EL (cell line): ENCODE data around the gene VEGFA.

Source experiments
- DNase-seq: peaks from one replicate; pipeline ENCODE4 v3.0.0-alpha.2; 2016

VEGFA gene

DNA sequence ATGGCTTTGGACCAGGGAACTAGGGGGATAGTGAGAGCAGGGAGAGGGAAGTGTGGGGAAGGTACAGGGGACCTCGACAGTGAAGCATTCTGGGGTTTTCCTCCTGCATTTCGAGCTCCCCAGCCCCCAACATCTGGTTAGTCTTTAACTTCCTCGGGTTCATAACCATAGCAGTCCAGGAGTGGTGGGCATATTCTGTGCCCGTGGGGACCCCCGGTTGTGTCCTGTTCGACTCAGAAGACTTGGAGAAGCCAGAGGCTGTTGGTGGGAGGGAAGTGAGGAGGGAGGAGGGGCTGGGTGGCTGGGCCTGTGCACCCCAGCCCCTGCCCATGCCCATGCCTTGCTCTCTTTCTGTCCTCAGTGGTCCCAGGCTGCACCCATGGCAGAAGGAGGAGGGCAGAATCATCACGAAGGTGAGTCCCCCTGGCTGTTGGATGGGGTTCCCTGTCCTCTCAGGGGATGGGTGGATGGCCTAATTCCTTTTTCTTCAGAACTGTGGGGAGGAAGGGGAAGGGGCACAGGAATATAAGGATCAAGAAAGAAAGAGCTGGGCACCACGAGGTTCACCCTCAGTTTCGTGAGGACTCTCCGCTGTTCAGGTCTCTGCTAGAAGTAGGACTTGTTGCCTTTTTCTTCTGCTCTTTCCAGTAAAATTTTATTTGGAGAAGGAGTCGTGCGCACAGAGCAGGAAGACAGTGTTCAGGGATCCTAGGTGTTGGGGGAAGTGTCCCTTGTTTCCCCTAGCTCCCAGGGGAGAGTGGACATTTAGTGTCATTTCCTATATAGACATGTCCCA is 4.2 kb downstream of the VEGFA start:
- DNase-seq, result no peak

DNA sequence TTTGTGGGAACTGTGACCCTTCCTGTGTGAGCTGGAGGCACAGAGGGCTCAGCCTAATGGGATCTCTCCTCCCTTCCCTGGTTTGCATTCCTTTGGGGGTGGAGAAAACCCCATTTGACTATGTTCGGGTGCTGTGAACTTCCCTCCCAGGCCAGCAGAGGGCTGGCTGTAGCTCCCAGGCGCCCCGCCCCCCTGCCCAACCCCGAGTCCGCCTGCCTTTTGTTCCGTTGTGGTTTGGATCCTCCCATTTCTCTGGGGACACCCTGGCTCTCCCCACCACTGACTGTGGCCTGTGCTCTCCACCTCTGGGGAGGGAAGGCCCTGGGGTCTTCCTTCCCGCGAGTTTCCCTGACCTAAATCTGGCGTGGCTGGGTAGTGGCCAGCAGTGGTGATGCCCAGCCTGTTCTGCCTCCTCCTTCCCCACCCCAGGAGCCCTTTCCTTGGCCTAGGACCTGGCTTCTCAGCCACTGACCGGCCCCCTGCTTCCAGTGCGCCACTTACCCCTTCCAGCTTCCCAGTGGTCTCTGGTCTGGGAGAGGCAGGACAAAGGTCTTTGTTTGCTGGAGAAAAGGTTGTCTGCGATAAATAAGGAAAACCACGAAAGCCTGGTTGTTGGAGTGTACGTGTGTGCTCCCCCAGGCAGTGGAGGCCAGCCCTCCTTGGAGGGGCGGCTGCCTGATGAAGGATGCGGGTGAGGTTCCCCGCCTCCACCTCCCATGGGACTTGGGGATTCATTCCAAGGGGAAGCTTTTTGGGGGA is 4.9 kb downstream of the VEGFA start:
- DNase-seq, result peak; percentile 85

DNA sequence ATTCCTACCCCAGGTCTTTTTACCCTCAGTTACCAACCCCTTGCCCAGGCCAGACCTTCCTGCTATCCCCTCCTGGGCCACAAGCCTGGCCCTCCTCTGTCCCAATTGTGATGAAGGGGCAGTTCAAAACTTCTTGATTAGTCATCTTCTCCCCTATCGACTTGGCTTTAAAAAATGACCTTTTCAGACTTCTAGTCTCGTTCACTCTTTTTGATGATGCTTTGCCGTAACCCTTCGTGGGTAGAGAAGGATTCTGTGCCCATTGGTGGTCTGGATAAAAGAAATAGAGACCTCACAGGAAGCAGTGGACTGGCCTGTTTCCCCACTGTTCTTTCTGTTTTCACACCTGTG is 5.5 kb downstream of the VEGFA start:
- DNase-seq, result no peak

DNA sequence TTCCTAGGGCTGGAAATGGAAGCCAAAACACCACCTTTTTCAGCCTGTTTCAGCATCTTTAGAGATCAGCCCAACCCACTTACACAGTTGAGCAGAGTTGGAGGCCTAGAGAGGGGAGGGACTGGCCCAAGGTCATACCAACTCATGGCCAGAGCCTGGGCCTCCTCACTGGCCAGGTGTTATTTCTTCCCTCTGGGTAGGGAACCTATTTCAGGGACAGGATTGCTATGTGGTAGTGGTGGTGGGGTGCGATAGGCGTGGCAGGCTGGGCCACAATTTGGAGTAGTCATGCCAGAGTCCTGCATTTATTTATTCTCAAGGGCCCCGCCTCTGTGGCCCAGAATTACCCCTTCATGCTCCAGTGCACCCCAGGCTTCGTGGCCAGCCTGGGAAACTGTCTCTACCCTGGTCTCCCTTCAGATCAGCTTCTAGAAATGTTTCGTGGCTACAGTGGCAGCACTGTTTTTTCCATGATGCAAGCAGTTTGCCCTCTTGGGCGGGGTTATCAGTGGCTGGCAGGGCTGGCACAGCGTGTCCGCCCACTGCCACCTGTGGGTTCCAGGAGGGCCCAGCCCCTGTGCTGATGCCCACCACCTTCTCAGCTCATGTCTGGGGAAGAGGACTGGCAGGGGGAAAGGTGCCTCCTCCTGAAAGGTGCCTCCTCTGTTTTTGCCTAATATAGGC is 6.2 kb downstream of the VEGFA start:
- DNase-seq, result no peak

DNA sequence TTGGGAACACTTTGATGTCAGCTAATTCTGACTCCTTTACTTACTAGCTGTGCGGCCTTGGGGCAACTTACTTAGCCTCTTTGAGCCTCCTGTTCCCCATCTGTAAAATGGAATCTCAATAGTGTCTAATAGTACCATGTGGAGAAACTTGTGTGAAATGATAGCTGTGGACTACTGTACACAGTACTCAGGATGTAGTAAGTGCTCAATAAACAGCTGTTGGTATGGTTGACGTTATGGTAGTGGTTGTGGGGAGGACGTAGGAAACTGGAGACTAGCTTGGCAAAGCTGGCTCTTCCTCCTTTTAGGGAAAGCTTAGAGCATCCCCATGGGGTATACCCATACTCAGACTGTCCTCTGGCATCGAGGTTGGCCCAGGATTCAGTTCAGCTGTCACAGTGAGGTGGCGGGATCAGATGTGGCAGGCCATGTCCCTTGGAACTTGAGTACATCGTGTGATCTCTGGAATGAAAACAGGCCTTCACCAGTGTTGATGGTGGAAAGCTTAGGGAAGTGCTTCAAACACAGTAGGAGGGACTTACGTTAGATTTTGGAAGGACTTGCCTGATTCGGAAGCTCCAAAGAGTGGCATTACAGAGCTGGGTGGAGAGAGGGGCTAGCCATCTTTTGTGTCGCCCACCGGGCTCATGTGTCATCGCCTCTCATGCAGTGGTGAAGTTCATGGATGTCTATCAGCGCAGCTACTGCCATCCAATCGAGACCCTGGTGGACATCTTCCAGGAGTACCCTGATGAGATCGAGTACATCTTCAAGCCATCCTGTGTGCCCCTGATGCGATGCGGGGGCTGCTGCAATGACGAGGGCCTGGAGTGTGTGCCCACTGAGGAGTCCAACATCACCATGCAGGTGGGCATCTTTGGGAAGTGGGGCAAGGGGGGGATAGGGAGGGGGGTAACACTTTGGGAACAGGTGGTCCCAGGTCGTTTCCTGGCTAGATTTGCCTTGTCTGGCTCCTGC is 7.1 kb downstream of the VEGFA start:
- DNase-seq, result no peak

DNA sequence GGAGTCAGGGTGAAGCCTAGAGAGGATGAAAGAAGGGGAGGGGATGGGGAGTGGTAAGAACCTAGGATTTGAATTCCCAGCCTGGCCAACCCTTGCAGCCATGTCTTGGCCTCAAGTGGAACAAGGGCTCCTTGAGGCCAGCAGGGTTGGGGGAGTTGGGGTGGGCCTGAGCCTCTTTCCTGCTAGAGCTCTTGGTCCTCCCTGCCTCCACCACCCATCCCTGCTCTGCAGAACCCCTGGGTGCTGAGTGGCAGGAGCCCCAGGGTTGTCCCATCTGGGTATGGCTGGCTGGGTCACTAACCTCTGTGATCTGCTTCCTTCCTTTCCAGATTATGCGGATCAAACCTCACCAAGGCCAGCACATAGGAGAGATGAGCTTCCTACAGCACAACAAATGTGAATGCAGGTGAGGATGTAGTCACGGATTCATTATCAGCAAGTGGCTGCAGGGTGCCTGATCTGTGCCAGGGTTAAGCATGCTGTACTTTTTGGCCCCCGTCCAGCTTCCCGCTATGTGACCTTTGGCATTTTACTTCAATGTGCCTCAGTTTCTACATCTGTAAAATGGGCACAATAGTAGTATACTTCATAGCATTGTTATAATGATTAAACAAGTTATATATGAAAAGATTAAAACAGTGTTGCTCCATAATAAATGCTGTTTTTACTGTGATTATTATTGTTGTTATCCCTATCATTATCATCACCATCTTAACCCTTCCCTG is 8.3 kb downstream of the VEGFA start:
- no peak for DNase-seq

DNA sequence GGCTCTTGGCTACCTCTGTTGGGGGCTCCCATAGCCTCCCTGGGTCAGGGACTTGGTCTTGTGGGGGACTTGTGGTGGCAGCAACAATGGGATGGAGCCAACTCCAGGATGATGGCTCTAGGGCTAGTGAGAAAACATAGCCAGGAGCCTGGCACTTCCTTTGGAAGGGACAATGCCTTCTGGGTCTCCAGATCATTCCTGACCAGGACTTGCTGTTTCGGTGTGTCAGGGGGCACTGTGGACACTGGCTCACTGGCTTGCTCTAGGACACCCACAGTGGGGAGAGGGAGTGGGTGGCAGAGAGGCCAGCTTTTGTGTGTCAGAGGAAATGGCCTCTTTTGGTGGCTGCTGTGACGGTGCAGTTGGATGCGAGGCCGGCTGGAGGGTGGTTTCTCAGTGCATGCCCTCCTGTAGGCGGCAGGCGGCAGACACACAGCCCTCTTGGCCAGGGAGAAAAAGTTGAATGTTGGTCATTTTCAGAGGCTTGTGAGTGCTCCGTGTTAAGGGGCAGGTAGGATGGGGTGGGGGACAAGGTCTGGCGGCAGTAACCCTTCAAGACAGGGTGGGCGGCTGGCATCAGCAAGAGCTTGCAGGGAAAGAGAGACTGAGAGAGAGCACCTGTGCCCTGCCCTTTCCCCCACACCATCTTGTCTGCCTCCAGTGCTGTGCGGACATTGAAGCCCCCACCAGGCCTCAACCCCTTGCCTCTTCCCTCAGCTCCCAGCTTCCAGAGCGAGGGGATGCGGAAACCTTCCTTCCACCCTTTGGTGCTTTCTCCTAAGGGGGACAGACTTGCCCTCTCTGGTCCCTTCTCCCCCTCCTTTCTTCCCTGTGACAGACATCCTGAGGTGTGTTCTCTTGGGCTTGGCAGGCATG is 9.2 kb downstream of the VEGFA start:
- no peak for DNase-seq

DNA sequence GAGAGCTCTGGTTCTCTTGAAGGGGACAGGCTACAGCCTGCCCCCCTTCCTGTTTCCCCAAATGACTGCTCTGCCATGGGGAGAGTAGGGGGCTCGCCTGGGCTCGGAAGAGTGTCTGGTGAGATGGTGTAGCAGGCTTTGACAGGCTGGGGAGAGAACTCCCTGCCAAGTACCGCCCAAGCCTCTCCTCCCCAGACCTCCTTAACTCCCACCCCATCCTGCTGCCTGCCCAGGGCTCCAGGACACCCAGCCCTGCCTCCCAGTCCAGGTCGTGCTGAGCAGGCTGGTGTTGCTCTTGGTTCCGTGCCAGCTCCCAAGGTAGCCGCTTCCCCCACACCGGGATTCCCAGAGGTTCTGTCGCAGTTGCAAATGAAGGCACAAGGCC is 9.8 kb downstream of the VEGFA start:
- DNase-seq, result no peak

DNA sequence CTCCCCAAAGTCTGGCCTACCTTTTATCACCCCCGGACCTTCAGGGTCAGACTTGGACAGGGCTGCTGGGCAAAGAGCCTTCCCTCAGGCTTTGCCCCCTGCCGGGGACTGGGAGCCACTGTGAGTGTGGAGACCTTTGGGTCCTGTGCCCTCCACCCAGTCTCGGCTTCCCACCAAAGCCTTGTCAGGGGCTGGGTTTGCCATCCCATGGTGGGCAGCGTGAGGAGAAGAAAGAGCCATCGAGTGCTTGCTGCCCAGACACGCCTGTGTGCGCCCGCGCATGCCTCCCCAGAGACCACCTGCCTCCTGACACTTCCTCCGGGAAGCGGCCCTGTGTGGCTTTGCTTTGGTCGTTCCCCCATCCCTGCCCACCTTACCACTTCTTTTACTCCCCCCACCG is 10.3 kb downstream of the VEGFA start:
- DNase-seq, result no peak

DNA sequence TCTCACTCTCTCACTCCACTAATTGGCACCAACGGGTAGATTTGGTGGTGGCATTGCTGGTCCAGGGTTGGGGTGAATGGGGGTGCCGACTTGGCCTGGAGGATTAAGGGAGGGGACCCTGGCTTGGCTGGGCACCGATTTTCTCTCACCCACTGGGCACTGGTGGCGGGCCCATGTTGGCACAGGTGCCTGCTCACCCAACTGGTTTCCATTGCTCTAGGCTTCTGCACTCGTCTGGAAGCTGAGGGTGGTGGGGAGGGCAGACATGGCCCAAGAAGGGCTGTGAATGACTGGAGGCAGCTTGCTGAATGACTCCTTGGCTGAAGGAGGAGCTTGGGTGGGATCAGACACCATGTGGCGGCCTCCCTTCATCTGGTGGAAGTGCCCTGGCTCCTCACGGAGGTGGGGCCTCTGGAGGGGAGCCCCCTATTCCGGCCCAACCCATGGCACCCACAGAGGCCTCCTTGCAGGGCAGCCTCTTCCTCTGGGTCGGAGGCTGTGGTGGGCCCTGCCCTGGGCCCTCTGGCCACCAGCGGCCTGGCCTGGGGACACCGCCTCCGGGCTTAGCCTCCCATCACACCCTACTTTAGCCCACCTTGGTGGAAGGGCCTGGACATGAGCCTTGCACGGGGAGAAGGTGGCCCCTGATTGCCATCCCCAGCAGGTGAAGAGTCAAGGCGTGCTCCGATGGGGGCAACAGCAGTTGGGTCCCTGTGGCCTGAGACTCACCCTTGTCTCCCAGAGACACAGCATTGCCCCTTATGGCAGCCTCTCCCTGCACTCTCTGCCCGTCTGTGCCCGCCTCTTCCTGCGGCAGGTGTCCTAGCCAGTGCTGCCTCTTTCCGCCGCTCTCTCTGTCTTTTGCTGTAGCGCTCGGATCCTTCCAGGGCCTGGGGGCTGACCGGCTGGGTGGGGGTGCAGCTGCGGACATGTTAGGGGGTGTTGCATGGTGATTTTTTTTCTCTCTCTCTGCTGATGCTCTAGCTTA is 11.2 kb downstream of the VEGFA start:
- no peak for DNase-seq

DNA sequence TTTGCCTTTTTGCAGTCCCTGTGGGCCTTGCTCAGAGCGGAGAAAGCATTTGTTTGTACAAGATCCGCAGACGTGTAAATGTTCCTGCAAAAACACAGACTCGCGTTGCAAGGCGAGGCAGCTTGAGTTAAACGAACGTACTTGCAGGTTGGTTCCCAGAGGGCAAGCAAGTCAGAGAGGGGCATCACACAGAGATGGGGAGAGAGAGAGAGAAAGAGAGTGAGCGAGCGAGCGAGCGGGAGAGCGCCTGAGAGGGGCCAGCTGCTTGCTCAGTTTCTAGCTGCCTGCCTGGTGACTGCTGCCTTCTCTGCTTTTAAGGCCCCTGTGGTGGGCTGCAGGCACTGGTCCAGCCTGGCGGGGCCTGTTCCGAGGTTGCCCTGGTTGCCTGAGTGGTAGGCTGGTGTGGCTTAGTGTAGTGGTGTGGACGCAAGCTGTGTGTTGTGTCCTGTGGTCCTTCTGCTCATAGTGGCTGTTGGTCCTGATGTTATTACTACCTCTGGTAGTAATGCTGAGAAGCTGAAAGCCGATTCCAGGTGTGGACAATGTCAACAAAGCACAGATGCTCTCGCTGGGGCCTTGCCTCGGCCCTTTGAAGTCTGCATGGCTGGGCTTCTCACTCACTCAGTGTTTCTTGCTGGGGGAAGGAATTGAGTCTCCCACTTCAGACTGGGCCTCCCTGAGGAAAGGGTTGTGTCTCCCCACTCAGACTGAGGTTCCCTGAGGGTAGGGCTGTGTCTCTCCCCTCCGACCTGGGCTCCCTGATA is 12.1 kb downstream of the VEGFA start:
- no peak for DNase-seq

DNA sequence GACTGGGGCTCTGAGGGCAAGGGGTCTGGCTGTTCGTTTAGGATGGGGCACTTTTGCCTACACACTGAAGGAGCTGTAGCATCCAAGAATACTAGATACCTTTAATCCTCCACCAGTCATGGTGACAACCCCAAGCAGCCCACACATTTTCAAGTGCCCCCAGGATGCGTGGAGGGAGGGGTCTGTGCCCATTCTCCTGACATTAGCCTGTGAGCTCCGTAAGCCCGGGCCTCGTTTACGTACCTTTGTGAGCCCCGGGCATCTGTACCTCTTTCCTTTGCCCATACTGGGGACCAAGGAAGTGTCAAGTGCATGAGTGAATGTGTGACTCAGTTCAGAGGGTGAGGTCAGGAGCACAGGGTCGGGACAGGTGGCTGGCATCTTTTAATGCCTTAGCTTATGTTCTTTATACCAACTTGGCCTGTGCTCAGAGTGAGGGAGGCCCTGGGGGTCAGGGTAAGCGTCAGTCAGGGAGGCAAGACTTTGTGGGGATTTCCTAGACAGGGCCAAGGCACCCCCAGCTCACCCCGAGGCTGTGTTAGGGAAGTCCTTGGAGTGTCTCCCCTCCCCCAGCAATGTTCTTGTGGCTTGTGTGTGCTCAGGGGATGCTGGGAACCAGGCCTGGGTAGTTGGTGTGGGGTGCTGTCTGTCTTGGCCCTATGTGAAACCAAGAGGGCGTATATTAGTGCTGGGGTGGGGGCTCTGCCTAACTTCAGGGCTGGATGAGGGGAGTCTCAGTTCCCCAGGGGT is 12.9 kb downstream of the VEGFA start:
- no peak for DNase-seq

DNA sequence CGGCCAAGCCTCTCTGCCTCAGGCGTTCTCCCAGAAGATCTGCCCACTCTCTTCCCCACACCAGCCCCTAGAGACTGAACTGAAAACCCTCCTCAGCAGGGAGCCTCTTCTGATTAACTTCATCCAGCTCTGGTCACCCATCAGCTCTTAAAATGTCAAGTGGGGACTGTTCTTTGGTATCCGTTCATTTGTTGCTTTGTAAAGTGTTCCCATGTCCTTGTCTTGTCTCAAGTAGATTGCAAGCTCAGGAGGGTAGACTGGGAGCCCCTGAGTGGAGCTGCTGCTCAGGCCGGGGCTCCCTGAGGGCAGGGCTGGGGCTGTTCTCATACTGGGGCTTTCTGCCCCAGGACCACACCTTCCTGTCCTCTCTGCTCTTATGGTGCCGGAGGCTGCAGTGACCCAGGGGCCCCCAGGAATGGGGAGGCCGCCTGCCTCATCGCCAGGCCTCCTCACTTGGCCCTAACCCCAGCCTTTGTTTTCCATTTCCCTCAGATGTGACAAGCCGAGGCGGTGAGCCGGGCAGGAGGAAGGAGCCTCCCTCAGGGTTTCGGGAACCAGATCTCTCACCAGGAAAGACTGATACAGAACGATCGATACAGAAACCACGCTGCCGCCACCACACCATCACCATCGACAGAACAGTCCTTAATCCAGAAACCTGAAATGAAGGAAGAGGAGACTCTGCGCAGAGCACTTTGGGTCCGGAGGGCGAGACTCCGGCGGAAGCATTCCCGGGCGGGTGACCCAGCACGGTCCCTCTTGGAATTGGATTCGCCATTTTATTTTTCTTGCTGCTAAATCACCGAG is 14.2 kb downstream of the VEGFA start:
- no peak for DNase-seq

DNA sequence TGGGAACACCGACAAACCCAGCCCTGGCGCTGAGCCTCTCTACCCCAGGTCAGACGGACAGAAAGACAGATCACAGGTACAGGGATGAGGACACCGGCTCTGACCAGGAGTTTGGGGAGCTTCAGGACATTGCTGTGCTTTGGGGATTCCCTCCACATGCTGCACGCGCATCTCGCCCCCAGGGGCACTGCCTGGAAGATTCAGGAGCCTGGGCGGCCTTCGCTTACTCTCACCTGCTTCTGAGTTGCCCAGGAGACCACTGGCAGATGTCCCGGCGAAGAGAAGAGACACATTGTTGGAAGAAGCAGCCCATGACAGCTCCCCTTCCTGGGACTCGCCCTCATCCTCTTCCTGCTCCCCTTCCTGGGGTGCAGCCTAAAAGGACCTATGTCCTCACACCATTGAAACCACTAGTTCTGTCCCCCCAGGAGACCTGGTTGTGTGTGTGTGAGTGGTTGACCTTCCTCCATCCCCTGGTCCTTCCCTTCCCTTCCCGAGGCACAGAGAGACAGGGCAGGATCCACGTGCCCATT is 15.3 kb downstream of the VEGFA start:
- DNase-seq, result no peak

DNA sequence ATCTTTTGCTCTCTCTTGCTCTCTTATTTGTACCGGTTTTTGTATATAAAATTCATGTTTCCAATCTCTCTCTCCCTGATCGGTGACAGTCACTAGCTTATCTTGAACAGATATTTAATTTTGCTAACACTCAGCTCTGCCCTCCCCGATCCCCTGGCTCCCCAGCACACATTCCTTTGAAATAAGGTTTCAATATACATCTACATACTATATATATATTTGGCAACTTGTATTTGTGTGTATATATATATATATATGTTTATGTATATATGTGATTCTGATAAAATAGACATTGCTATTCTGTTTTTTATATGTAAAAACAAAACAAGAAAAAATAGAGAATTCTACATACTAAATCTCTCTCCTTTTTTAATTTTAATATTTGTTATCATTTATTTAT is 15.9 kb downstream of the VEGFA start:
- no peak for DNase-seq

DNA sequence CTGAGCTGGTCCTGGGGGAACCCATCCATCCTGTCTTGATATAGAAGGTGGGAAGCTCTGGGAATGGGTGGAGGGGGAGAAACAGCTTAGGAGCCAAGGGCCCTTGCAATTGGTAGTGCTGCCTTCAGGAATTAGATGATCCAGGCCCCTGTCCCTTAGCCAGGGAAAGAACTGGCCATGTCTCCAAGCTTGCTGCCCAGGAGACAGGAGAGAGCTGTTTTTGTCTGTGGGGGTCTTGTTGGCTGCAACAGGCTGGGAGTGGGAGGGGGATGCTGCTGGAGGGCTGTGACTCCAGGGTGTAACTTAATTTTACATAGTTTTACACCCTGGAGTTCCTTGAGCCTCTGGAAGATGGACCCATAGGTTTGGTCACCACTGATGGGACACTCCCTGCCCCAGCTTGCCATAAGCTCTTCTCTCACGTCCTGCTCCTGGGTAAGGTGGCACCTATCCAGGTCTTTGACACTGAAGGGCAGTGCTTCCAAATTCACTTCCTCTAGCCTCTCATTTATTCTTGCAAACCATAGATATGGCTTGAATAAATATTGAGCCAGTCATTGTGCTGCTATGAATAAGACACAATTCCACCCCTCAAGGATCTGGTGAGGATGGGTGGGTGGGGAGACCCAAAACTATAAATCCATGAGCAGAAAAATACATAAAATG is 16.8 kb downstream of the VEGFA start:
- DNase-seq, result no peak
